K562 (cell line): ENCODE measurements around the gene CTPS1. TPM values are rescaled to one million over a fixed set of nuclear protein-coding genes. Genes with fewer than 3 reads are reported as not detected.

Experiments
- ATAC-seq: fragments of 200-7000 bp; cut with Tn5 transposase; 3 replicates; pipeline ENCODE4 v1.9.1; 2020; ENCODE audit warnings: moderate library complexity
- BruUV-seq: library from RNA; stranded (reverse); fragments of 400-500 nt; replicated peaks from 2 replicates; lab custom pipeline; 2021; lab: Mats Ljungman, UMichigan
- CTCF ChIA-PET: fragments of 300-600 bp; formaldehyde crosslinking; extraction: SDS; loops from one replicate; lab custom pipeline; 2021; ENCODE audit warnings: low intra/inter-chr PET ratio; lab: Yijun Ruan, JAX
- POLR2A ChIA-PET: fragments of 300-600, 350-650 bp; sonication (Branson Sonifier 250); formaldehyde crosslinking; extraction: SDS; loops from one replicate; lab custom pipeline; 2021; ENCODE audit warnings: antibody characterized with exemption, inconsistent platforms; lab: Yijun Ruan, JAX
- DNase-seq, 4 experiments: peaks; one replicate each; pipeline versions ENCODE4 v3.0.0 to v3.0.0-alpha.2; 2011 to 2018; ENCODE audit warnings: low spot score in 3 of 4, mixed read lengths in 3 of 4; ENCODE audit errors: extremely low read depth in 1 of 4
- FAIRE-seq: peaks from 2 replicates; lab custom pipeline; 2011; peaks lifted over from hg19 to GRCh38; lab: Jason Lieb, UNC
- H2AFZ ChIP-seq: 2 replicates; pipeline ENCODE4 v1.6.0; 2011; ENCODE audit warnings: low read depth, low read length, control low read depth, inconsistent platforms
- H3K27ac ChIP-seq: fragments of 200-600 bp; 3 replicates; pipeline ENCODE4 v1.8.0; 2011; ENCODE audit warnings: low read depth, mild to moderate bottlenecking, control low read depth, inconsistent platforms, low read length, moderate library complexity, mixed read lengths; ENCODE audit errors: extremely low read depth
- H3K27me3 ChIP-seq, 2 experiments: fragments of 300-600 bp in 1 of 2; 2 replicates in 1 of 2; 3 replicates in 1 of 2; pipeline versions ENCODE4 v1.6.0 to v1.8.0; 2011; ENCODE audit warnings: inconsistent platforms in 2 of 2, low read length in 2 of 2, mild to moderate bottlenecking in 1 of 2, mixed read lengths in 1 of 2, moderate library complexity in 1 of 2; ENCODE audit not compliant: control insufficient read depth in 2 of 2, insufficient read depth in 2 of 2
- H3K36me3 ChIP-seq: fragments of 300-600 bp; 3 replicates; pipeline ENCODE4 v1.8.0; 2011; ENCODE audit warnings: mild to moderate bottlenecking, low read length, inconsistent platforms; ENCODE audit not compliant: control insufficient read depth, insufficient read depth
- H3K4me1 ChIP-seq, 2 experiments: fragments of 200-600 bp in 1 of 2; replicated peaks in 1 of 2; 2 replicates in 1 of 2; 3 replicates in 1 of 2; pipeline versions ENCODE4 v1.5.1 to v1.8.0; 2011; ENCODE audit warnings: inconsistent platforms in 2 of 2, low read length in 2 of 2, mild to moderate bottlenecking in 1 of 2, mixed read lengths in 1 of 2, moderate library complexity in 1 of 2; ENCODE audit not compliant: control insufficient read depth in 2 of 2, insufficient read depth in 2 of 2
- H3K4me2 ChIP-seq: 2 replicates; pipeline ENCODE4 v1.6.1; 2011; ENCODE audit warnings: low read length, control low read depth, inconsistent platforms, mixed read lengths; ENCODE audit not compliant: insufficient read depth
- H3K4me3 ChIP-seq: fragments of 200-600 bp; sonication (generic), shearing (Covaris generic); 2 replicates; pipeline ENCODE4 v1.5.1; 2016; ENCODE audit warnings: control low read depth, inconsistent platforms
- H3K79me2 ChIP-seq: fragments of 200-600 bp; 3 replicates; pipeline ENCODE4 v1.8.0; 2011; ENCODE audit warnings: low read length, inconsistent platforms; ENCODE audit not compliant: control insufficient read depth, insufficient read depth
- H3K9ac ChIP-seq, 2 experiments: 2 replicates each; pipeline versions ENCODE4 v1.6.0 to v1.6.1; 2011; ENCODE audit warnings: low read depth in 2 of 2, low read length in 2 of 2, control low read depth in 1 of 2, inconsistent platforms in 1 of 2, mild to moderate bottlenecking in 1 of 2, mixed read lengths in 1 of 2; ENCODE audit not compliant: insufficient read depth in 1 of 2
- H3K9me1 ChIP-seq: one replicate; pipeline ENCODE4 v1.6.0; 2011; ENCODE audit warnings: inconsistent platforms, mild to moderate bottlenecking, low read length, moderate library complexity; ENCODE audit not compliant: control insufficient read depth, insufficient read depth
- H3K9me3 ChIP-seq: replicated peaks from 2 replicates; pipeline ENCODE4 v1.5.1; 2011; ENCODE audit warnings: low read depth, low read length, inconsistent platforms; ENCODE audit not compliant: control insufficient read depth, insufficient read depth
- H4K20me1 ChIP-seq: replicated peaks from 2 replicates; pipeline ENCODE4 v1.6.1; 2011; ENCODE audit warnings: low read length, inconsistent platforms, mixed read lengths; ENCODE audit not compliant: control insufficient read depth, insufficient read depth
- BDP1 ChIP-seq: IDR thresholded peaks from 3 replicates; pipeline ENCODE4 v1.6.1; 2011; ENCODE audit not compliant: insufficient read length, insufficient read depth
- CEBPG ChIP-seq, 3 experiments: fragments of 200-800 bp in 1 of 3; sonication (Bioruptor generic) in 1 of 3; sonication (generic) in 1 of 3; formaldehyde crosslinking in 1 of 3; IDR thresholded peaks in 2 of 3; conservative IDR thresholded peaks in 1 of 3; 2 replicates each; pipeline versions ENCODE4 v1.6.1 to v1.8.0; 2016 to 2022; ENCODE audit warnings: missing compliant biosample characterization in 2 of 3, missing genetic modification characterization in 2 of 3, mild to moderate bottlenecking in 1 of 3, missing genetic modification reagents in 1 of 3
- DMBX1 ChIP-seq: fragments of 250-450 bp; sonication (Bioruptor Pico); IDR thresholded peaks from 2 replicates; pipeline ENCODE4 v1.8.0; 2022; ENCODE audit warnings: inconsistent platforms, mild to moderate bottlenecking, moderate library complexity, borderline replicate concordance
- EHMT2 ChIP-seq: fragments of 450-650 bp; IDR thresholded peaks from 2 replicates; pipeline ENCODE4 v1.6.1; 2018; ENCODE audit warnings: antibody characterized with exemption
- FOS ChIP-seq: IDR thresholded peaks from 3 replicates; pipeline ENCODE4 v1.6.1; 2011; ENCODE audit not compliant: insufficient read length; ENCODE audit errors: extremely low read depth
- HEY1 ChIP-seq: fragments of 250-450 bp; sonication (Bioruptor Pico); IDR thresholded peaks from 2 replicates; pipeline ENCODE4 v1.5.0; 2020; ENCODE audit warnings: mild to moderate bottlenecking, moderate library complexity, borderline replicate concordance
- KAT8 ChIP-seq: fragments of 450-650 bp; IDR thresholded peaks from 2 replicates; pipeline ENCODE4 v1.6.1; 2016; ENCODE audit warnings: low read depth, mild to moderate bottlenecking
- KHSRP ChIP-seq: fragments of 450-650 bp; IDR thresholded peaks from 2 replicates; pipeline ENCODE4 v1.6.1; 2017
- KLF1 ChIP-seq: fragments of 450-650 bp; IDR thresholded peaks from 2 replicates; pipeline ENCODE4 v1.6.1; 2016; ENCODE audit warnings: missing genetic modification characterization, missing compliant biosample characterization
- L3MBTL2 ChIP-seq: fragments of 450-650 bp; IDR thresholded peaks from 2 replicates; pipeline ENCODE4 v1.6.1; 2016; ENCODE audit warnings: mild to moderate bottlenecking, moderate library complexity
- SAP30 ChIP-seq: fragments of 200-600 bp; sonication (generic); IDR thresholded peaks from 2 replicates; pipeline ENCODE4 v1.6.1; 2012; ENCODE audit warnings: borderline replicate concordance, low read depth, mild to moderate bottlenecking, moderate library complexity, low read length, control low read depth, inconsistent platforms; ENCODE audit not compliant: insufficient read depth, poor library complexity, severe bottlenecking
- WHSC1 ChIP-seq: IDR thresholded peaks from one replicate; pipeline ENCODE4 v1.6.1; 2012; ENCODE audit warnings: low read length, control low read depth, inconsistent platforms
- ZNF133 ChIP-seq: fragments of 250-450 bp; sonication (Bioruptor Pico); IDR thresholded peaks from 2 replicates; pipeline ENCODE4 v1.4.0; 2020; ENCODE audit warnings: mild to moderate bottlenecking
- ZNF212 ChIP-seq: fragments of 450-650 bp; formaldehyde crosslinking; IDR thresholded peaks from 2 replicates; pipeline ENCODE4 v1.4.0; 2020; ENCODE audit warnings: mild to moderate bottlenecking
- ZNF280B ChIP-seq: fragments of 250-450 bp; sonication (Bioruptor Pico); IDR thresholded peaks from 2 replicates; pipeline ENCODE4 v1.5.1; 2021; ENCODE audit warnings: mild to moderate bottlenecking
- ZNF282 ChIP-seq: sonication (generic); formaldehyde crosslinking; IDR thresholded peaks from 2 replicates; pipeline ENCODE4 v1.8.1; 2023; ENCODE audit warnings: missing genetic modification reagents
- WGBS: fragments of 100-300 bp; shearing (Covaris generic); methylation state at CpG from one replicate; pipeline ENCODE4 v1.1.6; 2016; ENCODE audit warnings: low coverage, mixed read lengths; ENCODE audit not compliant: insufficient coverage; ENCODE audit errors: missing lambda C conversion rate; 5-methylcytosine and 5-hydroxymethylcytosine counted together
- in situ Hi-C: fragments of 300-500 bp; cut with MboI; formaldehyde crosslinking; loops from 4 replicates; pipeline ENCODE4 v1.15.0; 2018; ENCODE audit warnings: inconsistent platforms, mixed read lengths
- intact Hi-C: fragments of 100-400 bp; cut with micrococcal nuclease; formaldehyde crosslinking; loops from 2 replicates; pipeline ENCODE4 v1.14.2; 2022
- polyA plus RNA-seq, 8 experiments: library from polyadenylated mRNA; depleted of rRNA in 4 of 8; stranded (reverse) in 5 of 8; unstranded in 3 of 8; fragments of >200 nt; fragmentation: Nextera tagmentation in 2 of 8; fragmentation: Illumina TruSeq in 1 of 8; extraction: Ambion mirVana in 2 of 8; extraction: Trizol in 1 of 8; gene quantifications; 2 replicates each; pipeline versions ENCODE4 v1.2.1 to v1.2.3, GENCODE V29; 2011 to 2014; ENCODE audit warnings: inconsistent platforms in 1 of 8, missing spikeins in 1 of 8
- total RNA-seq, 7 experiments: library from RNA; depleted of rRNA in 6 of 7; stranded (reverse); fragments of >200 nt in 6 of 7; fragmentation: Illumina TruSeq in 2 of 7; extraction: Trizol in 2 of 7; gene quantifications; 2 replicates each; pipeline versions ENCODE4 v1.2.1 to v1.2.3, GENCODE V29; 2011 to 2021; ENCODE audit warnings: low replicate concordance in 1 of 7

The CTPS1 gene
- total and polyA plus RNA-seq, 9 of the 15 experiments (the other 6 are each of a cell fraction or from before 2014, with no cell fraction given) = 44.4 to 164 (median 87.7) TPM

- Histone ChIP-seq H3K9me3 (no peaks in the 10 kb centered on the region), H3K4me1 (peaks cover 0 to 3% of the 10 kb centered on the region in 2 experiments; a peak in 1 of 5 replicates), H3K36me3 (no peaks in the 10 kb centered on the region), H3K27ac (no peak overlapping the region), H3K4me3 (no peak overlapping the region), H3K79me2 (no peaks in the 10 kb centered on the region), H4K20me1 (no peaks in the 10 kb centered on the region), H3K27me3 (peaks cover 0 to 2% of the 10 kb centered on the region in 2 experiments; a peak in 2 of 5 replicates), H3K9me1 (no peaks in the 10 kb centered on the region), H3K4me2 (no peak overlapping the region), H3K9ac (no peak overlapping the region), H2AFZ (no peak overlapping the region)
- whole genome bisulfite sequencing = 24% methylated on average over 5 of the region's 5 CpGs
- no TSS peak for BruUV-seq
- in situ Hi-C loops (no loop called here), intact Hi-C loops (no loop called here)
- ChIA-PET POLR2A (interaction anchor here (0.6 kb wide), 1 partner anchor 141 kb away, joined by 3 read pairs; no protein-coding TSS in a partner anchor), CTCF (interaction anchor here (1.1 kb wide), 1 partner anchor 9 kb away, joined by 3 read pairs; no protein-coding TSS in a partner anchor)
- TF ChIP-seq ZNF212 (CRISPR knock-in tag) (no peak), ZNF133 (no peak), CEBPG (CRISPR knock-in tag; IDR thresholded peaks at IDR 0.05) (no peak), CEBPG (tag; conservative IDR thresholded peaks at IDR 0.05 in 1 of 2, IDR thresholded peaks at IDR 0.05 in 1 of 2) (no peak), WHSC1 (no peak), KHSRP (no peak), EHMT2 (no peak), L3MBTL2 (no peak), BDP1 (no peak), SAP30 (no peak), KLF1 (tag) (no peak), HEY1 (no peak), FOS (no peak), ZNF282 (CRISPR knock-in tag) (no peak), ZNF280B (CRISPR knock-in tag) (no peak), DMBX1 (CRISPR knock-in tag) (no peak), KAT8 (no peak)
- FAIRE-seq (no peak), DNase-seq (no peak), ATAC-seq (no peak)
These were observed 47.9 kb upstream of the CTPS1 start for GRCh38 chr1:40931601-40932000.
